GM18909 (cell line): ENCODE data around the gene IL2RA.

Source experiments
- ATAC-seq: cut with Tn5 transposase; IDR thresholded peaks from one replicate; pipeline ENCODE4 v1.9.1; 2021; ENCODE audit warnings: mild to moderate bottlenecking; ENCODE audit not compliant: unreplicated experiment, poor library complexity

Gene IL2RA

DNA sequence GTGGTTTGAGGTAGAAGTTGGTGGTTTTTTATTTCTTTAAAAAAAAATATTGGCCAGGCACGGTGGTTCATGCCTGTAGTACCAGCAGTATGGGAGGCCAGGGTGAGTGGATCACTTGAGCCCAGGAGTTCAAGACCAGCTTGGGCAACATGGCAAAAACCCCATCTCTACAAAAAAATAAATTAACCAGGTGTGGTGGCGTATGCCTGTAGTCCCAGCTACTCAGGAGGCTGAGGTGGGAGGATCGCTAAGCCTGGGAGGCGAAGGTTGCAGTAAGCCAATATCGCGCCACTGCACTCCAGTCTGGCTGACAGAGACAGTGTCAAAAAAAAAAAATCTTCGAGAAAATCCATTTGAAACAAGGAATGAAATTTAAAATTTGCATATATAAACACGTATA, 1.1 kb downstream of the IL2RA start:
- ATAC-seq, result no peak

DNA sequence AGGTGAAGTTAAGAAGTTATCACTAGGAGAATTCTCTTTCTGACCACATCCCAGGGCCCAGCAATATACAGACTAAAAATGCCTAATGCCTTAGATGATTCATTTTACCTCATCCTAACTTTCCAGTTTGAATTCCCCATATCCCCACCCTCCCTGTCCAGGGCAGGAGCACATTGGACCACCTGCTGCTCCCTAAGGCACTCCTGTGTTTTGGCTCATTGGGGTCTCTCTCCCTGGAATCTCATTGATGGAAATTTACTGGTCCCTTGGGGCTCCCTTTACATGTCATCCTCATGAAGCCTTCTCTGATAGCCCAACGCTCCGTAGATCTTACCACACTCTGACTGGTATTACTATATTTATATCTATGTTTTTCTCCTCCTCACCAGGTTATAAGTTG, 2.7 kb downstream of the IL2RA start:
- no peak for ATAC-seq

DNA sequence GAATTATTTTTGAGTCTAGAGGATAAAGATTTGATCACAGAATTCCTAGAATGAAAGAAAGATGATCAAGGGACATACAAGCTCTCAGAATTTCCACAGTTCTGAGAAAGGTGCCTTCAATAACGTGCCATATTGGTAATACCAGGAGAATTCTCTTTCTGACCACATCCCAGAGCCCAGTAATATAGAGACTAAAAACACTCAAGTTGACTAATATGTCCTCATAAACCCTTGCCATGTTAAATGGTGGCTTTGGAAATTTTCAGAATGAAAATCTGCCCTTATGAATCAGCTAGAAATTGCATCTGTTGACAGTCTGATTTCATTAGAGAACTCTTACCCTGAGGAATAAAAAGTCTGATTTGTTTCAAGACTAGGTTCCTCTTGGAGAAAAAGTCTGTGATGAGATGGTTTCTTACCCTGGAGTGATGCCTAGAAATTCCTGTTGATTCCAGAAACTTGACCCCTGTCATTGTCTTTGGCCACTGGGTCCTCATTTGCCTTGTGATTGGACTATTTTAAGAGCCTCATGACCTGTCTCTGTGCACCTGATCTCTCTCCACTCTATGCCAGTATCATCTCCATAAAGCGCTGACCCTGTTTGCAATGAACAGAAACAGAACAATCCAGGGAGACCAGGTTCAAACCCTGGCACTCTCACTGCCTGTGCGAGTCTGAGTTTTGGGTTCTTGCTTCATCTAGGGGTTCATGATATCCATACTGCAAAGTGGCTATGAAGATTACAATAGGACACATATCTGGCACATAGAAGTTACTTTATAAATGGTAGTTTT, 3.3 kb downstream of the IL2RA start:
- ATAC-seq, result peak; percentile 40

DNA sequence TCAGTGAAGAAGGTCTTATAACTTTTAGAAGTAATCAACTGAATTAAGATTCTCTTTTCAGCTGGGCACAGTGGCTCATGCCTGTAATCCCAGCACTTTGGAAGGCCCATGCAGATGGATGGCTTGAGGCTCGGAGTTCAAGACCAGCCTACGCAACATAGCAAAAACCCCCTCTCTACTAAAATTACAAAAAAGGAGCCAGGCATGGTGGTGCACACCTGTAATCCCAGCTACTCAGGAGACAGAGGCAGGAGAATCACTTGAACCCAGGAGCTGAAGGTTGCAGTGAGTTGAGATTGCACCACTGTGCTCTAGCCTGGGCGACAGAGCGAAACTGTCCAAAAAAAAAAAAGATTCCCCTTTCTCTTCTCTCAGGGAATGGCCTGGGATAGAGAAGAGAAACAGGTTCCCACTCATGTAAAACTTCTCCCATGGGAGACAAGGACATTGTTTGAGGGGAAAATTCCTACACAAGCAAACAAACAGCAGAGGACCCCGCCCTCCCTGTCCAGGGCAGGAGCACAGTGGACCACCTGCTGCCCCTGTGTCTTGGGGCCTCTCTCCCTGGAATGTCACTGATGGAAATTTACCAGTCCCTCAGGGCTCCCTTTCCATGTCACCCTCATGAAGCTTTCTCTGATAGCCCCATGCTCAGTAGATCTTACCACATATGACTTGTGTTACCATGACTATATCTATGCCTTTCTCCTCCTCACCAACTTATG, 5.6 kb downstream of the IL2RA start:
- ATAC-seq, result no peak

DNA sequence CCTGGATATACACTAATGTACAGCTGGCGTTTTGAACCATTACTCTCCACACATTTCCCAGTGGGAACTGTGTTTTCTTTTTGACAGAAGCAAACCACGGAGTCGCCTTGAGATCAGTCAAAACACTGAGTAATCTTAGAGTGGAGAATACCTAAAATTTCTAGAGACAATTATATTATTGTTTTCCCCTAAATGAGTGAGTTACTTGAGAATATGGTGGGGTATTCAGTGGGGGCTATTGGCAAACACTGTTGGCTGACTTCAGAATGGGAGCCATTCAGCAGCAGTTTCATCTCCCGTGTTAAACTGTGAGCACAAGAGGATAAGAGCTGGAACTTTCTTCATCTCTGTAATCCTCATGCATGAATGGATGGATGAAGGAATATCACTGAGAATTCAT, 6.2 kb downstream of the IL2RA start:
- ATAC-seq, result no peak

DNA sequence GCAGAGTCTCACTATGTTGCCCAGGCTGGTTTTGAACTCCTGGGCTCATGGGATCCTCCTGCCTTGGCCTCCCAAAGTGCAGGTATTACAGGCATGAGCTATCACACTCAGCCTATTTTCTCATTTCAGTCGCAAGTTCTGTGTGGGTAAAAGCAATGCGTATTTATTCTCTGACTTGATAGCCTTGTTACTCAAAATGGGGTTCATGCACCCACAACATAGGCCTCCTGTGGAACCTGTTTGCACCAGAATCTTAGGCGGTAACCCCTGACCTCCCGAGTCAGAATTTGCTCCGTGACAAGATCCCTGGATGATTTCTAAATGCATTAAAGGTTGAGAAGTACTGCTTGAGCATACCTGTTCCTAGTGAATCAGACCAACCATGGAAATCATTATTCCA, 7.3 kb downstream of the IL2RA start:
- no peak for ATAC-seq

DNA sequence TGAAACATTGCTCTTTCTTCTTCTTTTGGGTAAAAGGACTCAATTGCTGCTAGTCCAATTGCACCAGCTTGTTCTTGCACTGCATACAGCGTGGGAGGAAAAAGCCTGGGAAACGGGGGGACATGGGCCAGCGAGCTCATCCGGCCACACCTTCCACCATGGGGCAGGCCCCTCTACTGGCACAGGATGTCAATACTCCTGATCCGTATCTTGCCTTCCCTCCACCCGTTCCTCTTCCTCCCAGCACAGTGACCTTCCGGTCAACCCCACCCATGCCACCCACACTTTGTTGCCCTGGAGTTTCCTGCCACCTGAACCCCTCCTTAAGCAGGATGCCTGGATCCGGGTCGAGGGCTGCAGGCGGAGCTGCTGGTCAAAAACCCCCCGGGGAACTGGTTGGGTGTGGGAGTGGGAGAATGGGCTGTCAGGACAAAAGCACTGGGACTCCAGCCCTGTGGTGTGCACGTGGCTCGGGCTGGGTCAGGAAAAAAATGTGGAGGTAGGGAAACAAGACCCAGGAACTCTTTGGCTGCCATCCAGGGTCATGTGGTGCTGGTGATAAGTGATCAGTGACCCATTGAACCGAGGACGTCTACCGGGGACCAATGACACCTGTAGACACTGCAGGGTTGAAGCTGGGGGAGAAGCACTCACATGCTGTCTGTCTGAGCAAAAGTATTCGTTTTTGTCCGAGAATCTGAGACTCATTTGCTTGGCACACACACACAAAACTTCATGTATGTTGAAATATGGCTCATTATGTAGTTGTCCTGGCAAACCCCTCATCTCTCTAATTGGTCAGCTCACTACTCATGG, 8.1 kb downstream of the IL2RA start:
- no peak for ATAC-seq

DNA sequence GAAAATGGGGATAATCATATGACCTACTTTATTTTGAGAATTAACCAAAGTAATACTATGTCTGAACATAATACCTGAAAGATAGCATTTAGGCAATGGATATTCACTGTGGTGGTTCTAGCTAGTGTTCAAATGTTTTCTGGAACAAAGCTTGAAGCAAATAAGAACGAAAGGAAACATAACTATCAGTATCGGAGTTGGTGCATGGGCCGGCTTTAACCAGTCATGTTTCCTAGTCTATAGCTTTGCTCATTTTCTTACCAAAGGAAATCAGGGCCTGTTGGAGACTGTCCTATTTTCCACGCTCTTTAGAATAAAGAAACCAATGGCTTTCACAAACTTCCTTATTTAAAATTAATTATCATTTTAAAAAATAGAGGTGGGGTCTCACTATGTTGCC, 8.9 kb downstream of the IL2RA start:
- ATAC-seq, result no peak

DNA sequence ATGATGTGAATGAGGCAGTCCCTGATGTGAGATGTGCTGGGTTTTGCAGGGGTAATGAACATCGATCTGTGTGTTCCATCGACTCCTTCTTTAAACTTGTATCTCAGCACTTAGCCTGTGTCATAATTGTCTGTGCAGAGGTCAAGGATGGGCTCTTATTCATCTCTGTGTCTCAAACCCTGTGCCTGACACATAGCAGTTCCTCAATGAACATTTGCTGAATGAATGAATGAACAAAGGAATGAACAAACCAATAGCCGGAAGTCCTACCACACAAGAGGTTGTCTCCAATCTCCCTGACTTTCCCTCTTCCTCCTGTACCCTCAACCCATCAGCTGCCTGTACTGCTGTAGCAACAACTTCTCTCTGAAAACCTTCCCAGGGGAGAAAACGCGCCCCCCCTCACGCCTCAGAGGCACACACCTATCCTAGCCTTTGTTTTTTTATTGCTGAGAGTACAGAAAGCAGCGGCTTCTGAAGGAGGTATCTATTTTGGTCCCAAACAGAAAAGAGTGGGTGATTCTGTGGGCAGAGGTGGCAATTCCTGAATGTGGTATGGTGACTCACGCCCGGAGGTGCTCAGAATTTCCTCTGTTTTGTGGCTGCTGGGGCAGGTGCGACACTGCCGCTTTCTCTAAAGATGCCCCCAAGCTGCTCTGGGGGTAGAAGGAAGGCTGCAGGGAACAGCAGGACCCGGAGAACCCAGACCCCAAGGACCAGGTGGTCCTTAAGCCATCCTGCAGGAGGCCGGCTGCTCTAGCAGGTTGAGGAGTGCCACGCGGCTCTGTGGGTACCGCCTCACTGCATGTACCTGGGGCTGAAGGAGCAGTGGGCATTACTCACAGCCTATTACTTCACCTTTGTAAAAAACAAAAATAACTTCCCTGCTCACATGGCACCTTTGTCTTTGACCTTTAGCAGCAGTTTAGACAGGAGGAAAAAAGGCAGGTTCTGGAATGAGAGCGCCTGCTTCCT, 9.6 kb downstream of the IL2RA start:
- ATAC-seq, result peak; percentile 38

DNA sequence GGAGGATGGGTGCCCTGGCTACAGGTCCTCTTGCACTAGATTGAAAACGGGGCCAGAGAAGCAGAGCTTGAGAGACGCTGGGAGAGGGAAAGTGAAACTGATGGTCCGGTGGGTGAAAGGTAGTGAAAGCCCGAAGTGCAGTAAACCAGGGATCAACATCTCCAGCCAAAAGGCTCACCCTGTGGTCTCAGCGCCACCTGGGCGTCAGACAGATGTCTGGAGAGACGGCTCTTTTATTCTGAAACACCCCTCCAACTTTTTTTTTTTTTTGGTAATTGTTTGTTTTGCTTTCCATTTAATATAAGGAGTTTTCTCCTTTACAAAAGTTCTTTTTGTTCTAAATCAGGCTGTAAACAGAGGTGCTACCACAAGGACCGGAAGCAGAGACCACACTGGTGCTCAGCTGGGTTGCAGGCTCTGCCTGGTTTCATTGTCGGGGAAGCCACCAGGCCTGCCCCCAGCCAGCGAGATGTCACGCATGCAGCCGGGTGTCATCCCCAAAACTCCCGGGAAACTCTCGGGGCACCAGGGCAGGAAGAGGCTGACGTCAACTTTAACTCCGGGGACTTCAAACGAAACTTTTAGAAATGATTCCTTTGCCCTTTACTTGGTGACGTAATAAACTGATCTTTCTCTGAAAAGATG, 11.2 kb downstream of the IL2RA start:
- ATAC-seq, result peak; percentile 70

DNA sequence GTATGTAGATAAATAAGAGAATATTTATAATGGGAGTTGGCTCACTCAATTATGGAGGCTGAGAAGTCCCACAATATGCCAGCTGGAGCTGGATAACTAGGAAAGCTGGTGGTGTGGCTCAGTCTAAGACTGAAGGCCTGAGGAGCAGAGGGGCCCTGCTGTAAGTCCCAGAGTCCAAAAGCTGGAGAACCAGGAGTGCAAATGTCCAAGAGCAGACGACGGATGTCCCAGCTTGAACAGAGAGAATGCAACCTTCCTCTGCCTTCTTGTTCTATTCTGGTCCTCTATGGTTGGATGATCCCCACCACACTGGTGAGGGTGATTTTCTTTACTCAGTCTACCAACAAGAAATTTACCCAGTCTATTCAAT, 13.2 kb downstream of the IL2RA start:
- no peak for ATAC-seq

DNA sequence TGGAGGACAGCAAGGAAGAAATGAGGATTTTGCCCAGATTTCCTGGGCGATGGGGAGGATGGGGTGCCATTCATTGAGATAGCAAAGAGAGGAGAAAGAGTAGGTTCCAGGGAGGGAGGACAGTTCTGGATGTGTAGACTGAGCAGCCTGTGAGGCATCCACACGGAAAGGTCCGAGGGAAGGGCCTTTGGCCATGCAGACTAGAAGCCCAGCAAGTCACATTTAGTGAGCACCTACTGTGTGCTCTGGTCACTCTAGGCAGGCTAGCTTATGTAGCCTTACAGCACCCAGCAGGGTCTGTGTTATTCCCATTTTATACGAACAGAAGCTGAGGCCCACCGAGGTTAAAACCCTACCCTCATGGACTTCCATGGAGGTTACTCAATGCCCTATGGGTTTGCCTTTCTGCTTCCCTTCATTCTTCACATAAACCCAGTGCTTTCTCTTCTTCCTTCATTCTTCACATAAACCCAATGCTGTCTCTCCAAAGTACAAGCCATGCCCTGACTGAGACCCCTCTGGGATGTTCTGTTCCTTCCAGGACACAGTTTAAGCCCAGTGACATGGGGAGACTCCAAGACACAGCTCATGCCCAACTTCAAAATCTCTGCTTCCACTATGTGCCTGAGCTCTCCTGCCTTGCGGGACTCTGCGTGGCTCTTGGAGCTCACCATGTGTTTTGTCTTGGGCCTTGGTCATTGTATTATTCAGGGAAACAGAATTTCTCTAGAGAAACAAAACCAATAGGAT, 13.7 kb downstream of the IL2RA start:
- ATAC-seq, result no peak

DNA sequence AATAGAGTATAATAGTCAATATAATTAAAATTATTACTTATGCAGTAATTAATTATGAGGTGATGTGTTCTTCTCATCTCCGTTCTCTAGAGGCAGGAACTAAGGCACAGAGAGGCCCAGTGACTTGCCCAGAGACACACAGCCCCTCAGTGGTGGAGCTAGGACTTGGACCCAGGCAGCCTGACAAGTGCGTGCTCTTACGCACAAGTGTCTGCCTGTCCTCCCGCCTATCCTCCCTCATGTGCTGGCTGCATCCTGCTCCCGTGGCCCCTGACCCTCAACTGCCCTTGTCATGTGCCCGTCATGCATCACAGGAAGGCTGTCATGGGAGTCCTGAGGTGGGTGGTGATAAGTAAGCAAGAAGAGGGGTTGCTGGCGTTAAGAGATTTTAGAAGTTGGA, 14.3 kb downstream of the IL2RA start:
- ATAC-seq, result no peak

DNA sequence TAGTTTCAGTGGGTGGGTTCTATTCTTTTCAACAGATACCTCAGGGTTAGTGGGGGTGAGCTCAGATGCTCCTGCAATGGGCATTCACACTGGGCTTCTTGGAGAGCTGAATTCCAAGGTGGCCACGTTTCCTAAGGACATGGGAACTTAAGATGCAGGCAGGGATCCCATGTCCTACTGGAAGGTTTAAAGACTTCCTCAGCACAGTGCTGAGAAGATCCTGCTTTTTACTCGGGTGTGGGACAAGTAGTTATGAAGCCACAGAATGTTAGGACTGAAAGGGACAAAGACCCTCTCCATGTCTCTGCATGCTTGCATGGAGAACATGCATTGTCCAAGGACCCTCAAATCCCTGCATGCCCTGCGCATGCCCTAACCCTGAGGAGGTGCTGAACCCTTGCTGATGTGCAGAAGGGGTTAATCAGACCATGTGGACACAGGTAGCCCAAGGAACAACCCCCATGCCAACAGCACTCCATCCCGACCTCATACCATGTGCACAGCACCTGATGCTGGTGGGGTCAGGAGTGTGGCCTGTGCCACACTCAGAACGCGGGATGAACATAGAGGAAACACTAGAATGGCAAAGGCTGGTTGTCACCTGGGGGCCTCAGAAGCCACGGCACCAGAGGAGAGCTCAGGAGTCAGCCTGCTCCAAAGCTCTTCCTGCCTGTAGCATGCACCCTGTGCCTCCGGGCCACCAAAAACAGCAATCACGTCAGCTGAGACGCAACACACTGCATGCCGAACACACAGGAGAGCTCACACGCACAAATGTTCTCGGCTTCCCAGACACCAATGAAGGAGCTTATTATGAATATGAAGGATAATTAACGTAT, 15.2 kb downstream of the IL2RA start:
- no peak for ATAC-seq

DNA sequence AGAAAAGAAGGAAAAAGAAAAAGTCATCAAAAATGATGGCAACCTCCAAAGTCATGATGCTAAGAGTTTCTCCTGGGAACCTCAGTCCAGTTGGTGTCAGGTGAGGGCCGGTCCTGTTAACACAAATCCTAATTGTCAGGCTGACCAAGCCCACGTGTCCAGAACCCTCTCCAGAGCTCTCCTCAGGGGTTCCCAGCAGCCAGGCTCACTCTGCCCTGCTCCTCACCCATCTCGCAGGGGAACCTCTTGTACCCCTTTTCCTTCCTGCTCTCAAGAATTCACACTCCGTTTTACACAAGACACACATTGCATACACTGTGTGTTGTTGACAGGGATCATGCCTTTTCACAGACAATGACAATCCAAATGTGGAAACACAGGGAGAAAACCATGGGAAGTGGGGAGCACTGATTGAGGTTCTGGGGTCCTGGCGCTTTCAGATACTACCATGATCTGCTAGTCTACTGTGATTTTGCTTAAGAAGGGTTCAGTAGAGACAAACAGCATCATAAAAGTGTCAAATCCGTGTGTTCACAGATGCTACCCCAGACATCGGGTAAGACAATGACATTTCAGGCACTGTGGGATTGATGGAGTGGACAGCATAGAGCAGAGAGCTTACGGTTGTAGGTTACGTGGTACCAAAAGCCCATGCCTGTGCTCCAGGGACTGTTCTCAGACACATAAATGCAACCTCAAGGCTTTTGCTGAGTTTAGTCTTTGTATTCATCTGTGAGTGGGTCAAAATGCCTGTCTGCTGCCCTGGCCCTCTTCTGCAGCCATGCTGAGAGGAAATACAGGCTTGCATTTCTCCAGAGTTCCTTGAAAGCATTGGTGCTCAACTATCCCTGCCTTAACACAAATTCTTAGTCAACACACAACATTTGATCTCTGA, 16.0 kb downstream of the IL2RA start:
- ATAC-seq, result no peak

DNA sequence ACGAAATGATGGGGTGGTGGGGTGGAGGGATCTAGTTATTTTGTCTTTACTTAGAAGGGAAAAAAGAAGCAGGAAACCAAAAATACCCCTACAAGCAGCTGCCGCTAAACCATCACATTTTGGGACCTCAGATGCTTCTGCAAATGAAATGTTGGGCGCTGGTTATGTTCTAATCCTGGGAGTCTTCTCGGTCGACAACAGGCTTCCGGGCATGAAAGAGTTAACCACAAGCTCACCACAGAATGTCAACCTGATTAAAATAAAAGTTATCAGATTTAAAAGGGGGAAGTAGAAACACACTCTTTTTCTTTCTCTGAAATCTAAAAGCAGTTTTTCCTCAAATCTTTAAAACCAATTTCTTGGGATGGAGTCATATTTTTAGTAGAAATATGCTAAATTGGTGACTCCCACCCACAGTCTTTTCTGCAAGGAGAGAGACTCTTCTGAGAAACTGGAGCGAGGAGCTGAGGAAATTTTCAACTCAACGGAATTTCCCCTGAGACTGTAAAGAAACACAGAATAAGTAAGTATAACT, 16.8 kb downstream of the IL2RA start:
- peak; percentile 26 for ATAC-seq
